Suprapubic skin (tissue), 4 donors: ENCODE results near the gene TMSB15C. TPM values are rescaled to one million over a fixed set of nuclear protein-coding genes. Genes with fewer than 3 reads are reported as not detected.

ENCODE experiments used
- DNase-seq, 2 donors: peaks; one replicate each; pipeline ENCODE4 v3.0.0-alpha.2; 2019; ENCODE audit warnings: low spot score in 2 of 2
- H3K27ac ChIP-seq: fragments of 200-600 bp; sonication (generic); one replicate; pipeline ENCODE4 v1.5.1; 2019
- H3K27me3 ChIP-seq: fragments of 200-600 bp; sonication (generic); one replicate; pipeline ENCODE4 v1.5.1; 2019
- H3K36me3 ChIP-seq: fragments of 200-600 bp; sonication (generic); one replicate; pipeline ENCODE4 v1.5.1; 2019
- H3K4me1 ChIP-seq: fragments of 200-600 bp; sonication (generic); one replicate; pipeline ENCODE4 v1.5.1; 2019
- H3K4me3 ChIP-seq: fragments of 200-600 bp; sonication (generic); one replicate; pipeline ENCODE4 v1.5.1; 2019; ENCODE audit warnings: mild to moderate bottlenecking
- H3K9me3 ChIP-seq: fragments of 200-600 bp; sonication (generic); one replicate; pipeline ENCODE4 v1.5.1; 2019
- EP300 ChIP-seq: sonication (generic); formaldehyde crosslinking; IDR thresholded peaks from one replicate; pipeline ENCODE4 v1.6.1; 2017; ENCODE audit warnings: antibody characterized with exemption
- POLR2A ChIP-seq, 2 donors: fragments of 450-650 bp; IDR thresholded peaks; one replicate each; pipeline ENCODE4 v1.6.1; 2017; ENCODE audit warnings: antibody characterized with exemption in 2 of 2, mild to moderate bottlenecking in 2 of 2, moderate library complexity in 2 of 2
- POLR2AphosphoS5 ChIP-seq, 3 donors: sonication (generic); formaldehyde crosslinking; IDR thresholded peaks; one replicate each; pipeline ENCODE4 v1.6.1; 2017; ENCODE audit warnings: antibody characterized with exemption in 3 of 3
- WGBS: methylation state at CpG from one replicate; pipeline ENCODE4 v1.1.5; 2018; 5-methylcytosine and 5-hydroxymethylcytosine counted together
- total RNA-seq, 4 donors: library from RNA; depleted of rRNA; stranded (reverse); fragments of >200 nt; gene quantifications; one replicate each; pipeline ENCODE4 v1.1.0, GENCODE V29; 2016
- TF ChIP-seq, protein P1 (sequence below), 2 donors: fragments of 200-600 bp in 1 of 2; fragments of 450-650 bp in 1 of 2; sonication (generic) in 1 of 2; IDR thresholded peaks; one replicate each; pipeline ENCODE4 v1.5.1; 2016 to 2019; ENCODE audit warnings: antibody characterized with exemption in 2 of 2, mild to moderate bottlenecking in 1 of 2, moderate library complexity in 1 of 2

The TMSB15C gene
- total RNA-seq, 4 donors from 2014 or later = 0.25 to 4.7 (median 1.2) TPM

DNA sequence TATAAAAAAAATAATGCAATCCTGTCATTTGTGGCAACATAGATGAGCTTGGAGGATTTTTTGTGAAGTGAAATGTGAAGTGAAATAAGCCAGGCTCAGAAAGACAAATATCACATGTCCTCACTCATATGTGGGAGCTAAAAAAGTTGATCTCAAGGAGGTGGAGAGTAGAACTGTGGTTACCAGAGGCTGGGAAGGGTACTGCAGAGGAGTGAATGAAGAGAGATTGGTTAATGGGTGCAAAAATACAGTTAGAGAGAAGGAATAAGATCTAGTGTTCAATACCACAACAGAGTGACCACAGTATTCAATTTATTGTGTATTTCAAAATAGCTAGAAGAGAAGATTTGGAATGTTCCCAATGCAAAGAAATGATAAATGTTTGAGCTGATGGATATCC, 22.9 kb upstream of the TMSB15C start:
- Histone ChIP-seq H3K27ac (no peak overlapping the region), H3K4me3 (no peak overlapping the region), H3K4me1 (no peaks in the 10 kb centered on the region), H3K36me3 (no peaks in the 10 kb centered on the region), H3K9me3 (no peaks in the 10 kb centered on the region), H3K27me3 (no peaks in the 10 kb centered on the region)
- TF ChIP-seq POLR2A (IDR thresholded peaks at IDR 0.05) (no peak), POLR2AphosphoS5 (IDR thresholded peaks at IDR 0.05) (no peak), EP300 (no peak)
- TF ChIP-seq, protein P1, sequence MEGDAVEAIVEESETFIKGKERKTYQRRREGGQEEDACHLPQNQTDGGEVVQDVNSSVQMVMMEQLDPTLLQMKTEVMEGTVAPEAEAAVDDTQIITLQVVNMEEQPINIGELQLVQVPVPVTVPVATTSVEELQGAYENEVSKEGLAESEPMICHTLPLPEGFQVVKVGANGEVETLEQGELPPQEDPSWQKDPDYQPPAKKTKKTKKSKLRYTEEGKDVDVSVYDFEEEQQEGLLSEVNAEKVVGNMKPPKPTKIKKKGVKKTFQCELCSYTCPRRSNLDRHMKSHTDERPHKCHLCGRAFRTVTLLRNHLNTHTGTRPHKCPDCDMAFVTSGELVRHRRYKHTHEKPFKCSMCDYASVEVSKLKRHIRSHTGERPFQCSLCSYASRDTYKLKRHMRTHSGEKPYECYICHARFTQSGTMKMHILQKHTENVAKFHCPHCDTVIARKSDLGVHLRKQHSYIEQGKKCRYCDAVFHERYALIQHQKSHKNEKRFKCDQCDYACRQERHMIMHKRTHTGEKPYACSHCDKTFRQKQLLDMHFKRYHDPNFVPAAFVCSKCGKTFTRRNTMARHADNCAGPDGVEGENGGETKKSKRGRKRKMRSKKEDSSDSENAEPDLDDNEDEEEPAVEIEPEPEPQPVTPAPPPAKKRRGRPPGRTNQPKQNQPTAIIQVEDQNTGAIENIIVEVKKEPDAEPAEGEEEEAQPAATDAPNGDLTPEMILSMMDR (IDR thresholded peaks at IDR 0.05) = no peak
- no peak for DNase-seq

DNA sequence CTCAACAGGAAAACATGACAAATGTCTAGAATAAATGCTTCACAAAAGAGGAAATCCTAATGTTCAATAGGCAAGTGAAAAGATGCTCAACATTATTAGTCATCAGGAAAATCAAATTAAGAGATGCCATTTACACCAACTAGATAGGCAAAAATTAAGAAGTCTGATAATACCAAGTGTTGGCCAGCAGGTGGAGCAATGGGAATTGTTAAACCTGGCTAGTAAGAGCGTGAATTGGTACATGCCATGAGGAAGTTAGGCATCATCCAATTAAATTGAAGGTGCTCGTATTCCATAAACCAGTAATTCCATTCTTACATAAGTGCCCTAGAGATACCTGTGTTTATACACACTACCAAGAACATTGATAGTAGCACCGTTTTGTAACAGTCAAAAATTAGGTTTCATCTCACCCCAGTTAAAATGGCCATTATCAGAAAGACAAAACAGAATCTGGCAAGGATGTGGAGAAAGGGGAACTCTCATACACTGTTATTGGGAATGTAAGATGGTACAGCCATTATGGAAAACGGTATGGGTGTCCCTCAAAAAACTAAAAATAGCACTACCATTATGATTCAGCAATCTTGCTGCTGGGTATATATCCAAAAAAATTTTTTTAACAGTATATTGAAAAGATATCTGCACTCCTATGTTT, 22.2 kb upstream of the TMSB15C start:
- TF ChIP-seq POLR2A (IDR thresholded peaks at IDR 0.05) (no peak), POLR2AphosphoS5 (IDR thresholded peaks at IDR 0.05) (no peak), EP300 (no peak)
- TF ChIP-seq, protein P1 (IDR thresholded peaks at IDR 0.05) = peak; percentile 27 to 64
- Histone ChIP-seq H3K4me3 (no peak overlapping the region), H3K27ac (no peak overlapping the region), H3K27me3 (no peaks in the 10 kb centered on the region), H3K4me1 (no peaks in the 10 kb centered on the region), H3K36me3 (no peaks in the 10 kb centered on the region), H3K9me3 (no peaks in the 10 kb centered on the region)
- 4% methylated on average over 4 of the region's 4 CpGs for WGBS
- DNase-seq = no peak

DNA sequence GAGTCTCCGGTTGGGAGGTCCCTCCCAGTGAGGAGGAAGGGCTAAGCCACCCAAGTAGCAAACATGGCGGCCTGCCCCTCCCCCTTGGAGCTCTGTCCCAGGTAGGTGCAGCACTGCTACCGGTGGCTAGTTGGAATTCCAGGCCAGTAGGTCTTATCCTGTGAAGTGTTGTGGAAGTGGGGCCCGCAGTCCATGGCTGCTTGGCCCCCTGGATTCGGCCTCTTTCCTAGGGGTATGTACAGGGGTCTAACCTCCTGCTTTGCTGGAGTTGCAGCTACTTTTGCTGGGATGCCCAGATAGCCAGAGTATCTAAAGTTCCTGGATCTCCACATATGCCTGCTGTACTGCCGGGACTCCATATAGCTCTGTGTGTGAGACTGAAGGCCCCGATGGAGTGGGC, 9.9 kb upstream of the TMSB15C start:
- no peak for TF ChIP-seq POLR2A (IDR thresholded peaks at IDR 0.05)
- TF ChIP-seq POLR2AphosphoS5 (IDR thresholded peaks at IDR 0.05) = no peak
- TF ChIP-seq EP300 = no peak
- Histone ChIP-seq H3K9me3 (no peaks in the 10 kb centered on the region), H3K4me1 (no peaks in the 10 kb centered on the region), H3K36me3 (no peaks in the 10 kb centered on the region), H3K27me3 (no peaks in the 10 kb centered on the region), H3K4me3 (no peak overlapping the region), H3K27ac (no peak overlapping the region)
- 100% methylated on average over 2 of the region's 7 CpGs for WGBS
- no peak for DNase-seq

DNA sequence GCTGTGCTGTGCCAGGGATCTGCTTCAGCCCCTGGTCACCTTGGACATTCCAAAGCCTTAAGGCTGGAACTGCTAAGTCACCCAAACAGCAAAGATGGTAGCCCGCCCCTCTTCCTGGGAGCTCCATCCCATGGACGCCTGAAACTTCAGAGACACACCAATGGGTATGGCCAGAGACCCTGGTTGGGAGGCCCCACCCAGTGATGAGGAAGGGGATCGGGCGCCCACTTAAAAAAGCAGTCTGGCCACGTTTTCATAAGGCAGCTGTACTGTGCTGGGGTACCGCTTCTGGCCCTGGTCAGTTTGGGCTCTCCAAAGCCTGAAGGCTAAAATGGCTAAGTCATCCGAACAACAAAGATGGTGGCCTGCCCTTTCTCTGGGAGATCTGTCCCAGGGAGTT, 9.4 kb upstream of the TMSB15C start:
- no peak for DNase-seq
- H3K4me3 ChIP-seq = no peak overlapping the region
- no peak overlapping the region for H3K27ac ChIP-seq
- TF ChIP-seq, protein P1 (IDR thresholded peaks at IDR 0.05) = no peak
- TF ChIP-seq POLR2A (IDR thresholded peaks at IDR 0.05) (no peak), EP300 (no peak), POLR2AphosphoS5 (IDR thresholded peaks at IDR 0.05) (no peak)
- WGBS = 83% methylated on average over 6 of the region's 7 CpGs
- no peaks in the 10 kb centered on the region for H3K27me3 ChIP-seq
- no peaks in the 10 kb centered on the region for H3K4me1 ChIP-seq
- H3K9me3 ChIP-seq = no peaks in the 10 kb centered on the region
- no peaks in the 10 kb centered on the region for H3K36me3 ChIP-seq

DNA sequence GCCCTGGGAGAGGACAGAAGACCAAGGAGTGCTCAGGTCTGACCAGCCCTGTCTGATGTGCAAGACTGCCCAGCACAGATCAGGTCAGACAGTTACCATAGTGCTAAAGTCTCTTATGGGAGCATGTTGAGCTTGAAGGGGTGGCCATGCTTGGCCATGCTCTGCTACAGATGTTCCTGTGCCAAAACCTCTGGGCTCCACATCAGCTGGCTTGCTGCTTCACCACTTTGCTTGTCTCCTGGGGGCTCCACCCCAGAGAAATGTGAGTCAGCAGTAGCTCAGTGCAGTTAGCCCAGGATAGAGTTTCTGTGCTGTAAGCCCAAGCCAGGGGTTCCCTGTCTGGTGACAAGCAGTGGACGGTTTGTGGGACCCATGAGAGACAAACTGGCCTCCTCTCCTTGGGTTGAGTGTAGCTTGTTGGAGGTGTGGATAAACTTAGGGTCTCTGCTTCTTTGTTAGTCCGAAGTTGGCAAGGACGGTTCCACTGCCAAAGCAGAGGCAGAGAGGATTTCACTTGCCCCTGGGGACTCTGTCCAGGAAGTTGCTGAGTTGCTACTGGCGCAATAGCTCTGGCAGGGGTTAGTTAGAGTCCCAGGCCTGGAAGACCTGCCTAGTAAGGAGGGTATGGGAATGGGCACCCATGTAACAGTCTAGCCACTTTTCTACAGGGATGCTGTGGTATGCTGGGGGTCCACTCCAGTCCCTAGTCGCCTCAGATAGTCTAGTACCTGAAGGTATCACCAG, 8.7 kb upstream of the TMSB15C start:
- WGBS = 78% methylated on average over 4 of the region's 5 CpGs
- no peak for DNase-seq
- TF ChIP-seq, protein P1 (IDR thresholded peaks at IDR 0.05) = no peak
- TF ChIP-seq POLR2AphosphoS5 (IDR thresholded peaks at IDR 0.05) (no peak), POLR2A (IDR thresholded peaks at IDR 0.05) (no peak), EP300 (no peak)
- H3K4me1 ChIP-seq = no peaks in the 10 kb centered on the region
- no peak overlapping the region for H3K4me3 ChIP-seq
- no peak overlapping the region for H3K27ac ChIP-seq
- no peaks in the 10 kb centered on the region for H3K9me3 ChIP-seq
- H3K27me3 ChIP-seq = no peaks in the 10 kb centered on the region
- H3K36me3 ChIP-seq = no peaks in the 10 kb centered on the region
